ENCODE data around the gene PLXNB3.
A peak's percentile ranks its signal among the peaks of the same experiment; 100 is the strongest.

Gene PLXNB3

DNA sequence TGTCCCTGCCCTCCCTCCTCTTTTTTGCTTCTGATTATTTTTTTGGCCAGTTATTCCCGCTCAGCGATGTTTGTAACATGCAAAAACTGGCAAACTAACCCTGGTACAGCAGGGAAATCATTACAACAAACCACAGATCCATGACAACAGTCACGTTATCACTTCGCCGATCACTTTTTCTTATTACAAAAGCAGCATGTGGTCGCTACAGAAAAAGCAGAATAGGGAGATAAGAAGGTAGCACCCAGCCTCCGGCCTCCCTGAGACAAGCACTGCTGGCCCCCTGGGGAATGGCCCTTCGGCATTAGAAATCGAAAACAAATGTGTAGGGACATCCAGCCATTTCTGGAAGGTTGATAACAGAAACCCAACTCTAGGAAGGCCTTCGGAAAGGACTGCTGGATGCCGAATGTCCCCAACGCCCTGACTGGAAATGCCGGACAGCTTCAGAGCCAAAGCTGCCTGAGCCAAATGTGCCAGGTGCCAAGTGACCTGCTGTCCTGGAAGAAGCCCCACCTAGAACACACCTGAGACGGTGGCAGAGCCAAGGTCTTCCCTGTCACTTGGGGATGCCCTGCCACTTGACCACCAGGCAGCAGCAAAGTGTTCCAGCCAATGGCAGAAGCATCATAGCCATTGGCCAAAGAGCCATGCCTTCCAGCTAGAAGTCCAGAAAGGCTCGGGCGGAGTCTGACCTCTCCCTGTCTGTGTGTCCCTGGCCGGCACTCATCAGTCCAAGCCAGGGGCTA lies 27.2 kb downstream of the PLXNB3 start (continued):
- TF ChIP-seq, protein P1, sequence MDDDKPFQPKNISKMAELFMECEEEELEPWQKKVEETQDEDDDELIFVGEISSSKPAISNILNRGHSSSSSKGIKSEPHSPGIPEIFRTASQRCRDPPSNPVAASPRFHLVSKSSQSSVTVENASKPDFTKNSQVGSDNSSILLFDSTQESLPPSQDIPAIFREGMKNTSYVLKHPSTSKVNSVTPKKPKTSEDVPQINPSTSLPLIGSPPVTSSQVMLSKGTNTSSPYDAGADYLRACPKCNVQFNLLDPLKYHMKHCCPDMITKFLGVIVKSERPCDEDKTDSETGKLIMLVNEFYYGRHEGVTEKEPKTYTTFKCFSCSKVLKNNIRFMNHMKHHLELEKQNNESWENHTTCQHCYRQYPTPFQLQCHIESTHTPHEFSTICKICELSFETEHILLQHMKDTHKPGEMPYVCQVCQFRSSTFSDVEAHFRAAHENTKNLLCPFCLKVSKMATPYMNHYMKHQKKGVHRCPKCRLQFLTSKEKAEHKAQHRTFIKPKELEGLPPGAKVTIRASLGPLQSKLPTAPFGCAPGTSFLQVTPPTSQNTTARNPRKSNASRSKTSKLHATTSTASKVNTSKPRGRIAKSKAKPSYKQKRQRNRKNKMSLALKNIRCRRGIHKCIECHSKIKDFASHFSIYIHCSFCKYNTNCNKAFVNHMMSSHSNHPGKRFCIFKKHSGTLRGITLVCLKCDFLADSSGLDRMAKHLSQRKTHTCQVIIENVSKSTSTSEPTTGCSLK (tag by site-specific recombination; IDR thresholded peaks at IDR 0.05) = no peak
- TF ChIP-seq, protein P2, sequence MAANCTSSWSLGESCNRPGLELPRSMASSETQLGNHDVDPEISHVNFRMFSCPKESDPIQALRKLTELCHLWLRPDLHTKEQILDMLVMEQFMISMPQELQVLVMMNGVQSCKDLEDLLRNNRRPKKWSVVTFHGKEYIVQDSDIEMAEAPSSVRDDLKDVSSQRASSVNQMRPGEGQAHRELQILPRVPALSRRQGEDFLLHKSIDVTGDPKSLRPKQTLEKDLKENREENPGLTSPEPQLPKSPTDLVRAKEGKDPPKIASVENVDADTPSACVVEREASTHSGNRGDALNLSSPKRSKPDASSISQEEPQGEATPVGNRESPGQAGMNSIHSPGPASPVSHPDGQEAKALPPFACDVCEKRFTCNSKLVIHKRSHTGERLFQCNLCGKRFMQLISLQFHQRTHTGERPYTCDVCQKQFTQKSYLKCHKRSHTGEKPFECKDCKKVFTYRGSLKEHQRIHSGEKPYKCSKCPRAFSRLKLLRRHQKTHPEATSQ (tag by site-specific recombination; IDR thresholded peaks at IDR 0.05) = no peak
- TF ChIP-seq ZNF654 (tag by site-specific recombination; IDR thresholded peaks at IDR 0.05; ENCODE audit: low read depth) (no peak), ZNF548 (tag by site-specific recombination; IDR thresholded peaks at IDR 0.05) (no peak), TCF7L2 (IDR thresholded peaks at IDR 0.05; ENCODE audit: borderline replicate concordance, low read depth, low read length) (peak; percentile 43; the same call in 1 of the 2 replicates), ZNF214 (tag by site-specific recombination; IDR thresholded peaks at IDR 0.05; ENCODE audit: borderline replicate concordance) (no peak), ZNF792 (tag by site-specific recombination; IDR thresholded peaks at IDR 0.05) (no peak), ZNF174 (tag by site-specific recombination; IDR thresholded peaks at IDR 0.05) (no peak), ZNF211 (tag by site-specific recombination; IDR thresholded peaks at IDR 0.05; ENCODE audit: low read depth) (no peak), ZNF610 (tag by site-specific recombination; IDR thresholded peaks at IDR 0.05; ENCODE audit: borderline replicate concordance) (no peak), ZNF223 (tag by site-specific recombination; IDR thresholded peaks at IDR 0.05) (no peak), ZNF624 (tag by site-specific recombination; IDR thresholded peaks at IDR 0.05) (no peak), MYNN (tag by site-specific recombination; IDR thresholded peaks at IDR 0.05; ENCODE audit: borderline replicate concordance) (no peak), ZNF48 (tag by site-specific recombination; IDR thresholded peaks at IDR 0.05) (no peak), MEIS1 (CRISPR knock-in tag; IDR thresholded peaks at IDR 0.05; ENCODE audit: borderline replicate concordance) (no peak), ZSCAN23 (tag by site-specific recombination; IDR thresholded peaks at IDR 0.05) (no peak)
- TF ChIP-seq, protein P3, sequence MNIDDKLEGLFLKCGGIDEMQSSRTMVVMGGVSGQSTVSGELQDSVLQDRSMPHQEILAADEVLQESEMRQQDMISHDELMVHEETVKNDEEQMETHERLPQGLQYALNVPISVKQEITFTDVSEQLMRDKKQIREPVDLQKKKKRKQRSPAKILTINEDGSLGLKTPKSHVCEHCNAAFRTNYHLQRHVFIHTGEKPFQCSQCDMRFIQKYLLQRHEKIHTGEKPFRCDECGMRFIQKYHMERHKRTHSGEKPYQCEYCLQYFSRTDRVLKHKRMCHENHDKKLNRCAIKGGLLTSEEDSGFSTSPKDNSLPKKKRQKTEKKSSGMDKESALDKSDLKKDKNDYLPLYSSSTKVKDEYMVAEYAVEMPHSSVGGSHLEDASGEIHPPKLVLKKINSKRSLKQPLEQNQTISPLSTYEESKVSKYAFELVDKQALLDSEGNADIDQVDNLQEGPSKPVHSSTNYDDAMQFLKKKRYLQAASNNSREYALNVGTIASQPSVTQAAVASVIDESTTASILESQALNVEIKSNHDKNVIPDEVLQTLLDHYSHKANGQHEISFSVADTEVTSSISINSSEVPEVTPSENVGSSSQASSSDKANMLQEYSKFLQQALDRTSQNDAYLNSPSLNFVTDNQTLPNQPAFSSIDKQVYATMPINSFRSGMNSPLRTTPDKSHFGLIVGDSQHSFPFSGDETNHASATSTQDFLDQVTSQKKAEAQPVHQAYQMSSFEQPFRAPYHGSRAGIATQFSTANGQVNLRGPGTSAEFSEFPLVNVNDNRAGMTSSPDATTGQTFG (tag by site-specific recombination; IDR thresholded peaks at IDR 0.05; ENCODE audit: borderline replicate concordance) = no peak
- TF ChIP-seq, protein P4, sequence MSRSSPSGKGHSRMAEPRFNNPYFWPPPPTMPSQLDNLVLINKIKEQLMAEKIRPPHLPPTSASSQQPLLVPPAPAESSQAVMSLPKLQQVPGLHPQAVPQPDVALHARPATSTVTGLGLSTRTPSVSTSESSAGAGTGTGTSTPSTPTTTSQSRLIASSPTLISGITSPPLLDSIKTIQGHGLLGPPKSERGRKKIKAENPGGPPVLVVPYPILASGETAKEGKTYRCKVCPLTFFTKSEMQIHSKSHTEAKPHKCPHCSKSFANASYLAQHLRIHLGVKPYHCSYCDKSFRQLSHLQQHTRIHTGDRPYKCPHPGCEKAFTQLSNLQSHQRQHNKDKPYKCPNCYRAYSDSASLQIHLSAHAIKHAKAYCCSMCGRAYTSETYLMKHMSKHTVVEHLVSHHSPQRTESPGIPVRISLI (tag by site-specific recombination; IDR thresholded peaks at IDR 0.05) = no peak
- TF ChIP-seq, protein P5, sequence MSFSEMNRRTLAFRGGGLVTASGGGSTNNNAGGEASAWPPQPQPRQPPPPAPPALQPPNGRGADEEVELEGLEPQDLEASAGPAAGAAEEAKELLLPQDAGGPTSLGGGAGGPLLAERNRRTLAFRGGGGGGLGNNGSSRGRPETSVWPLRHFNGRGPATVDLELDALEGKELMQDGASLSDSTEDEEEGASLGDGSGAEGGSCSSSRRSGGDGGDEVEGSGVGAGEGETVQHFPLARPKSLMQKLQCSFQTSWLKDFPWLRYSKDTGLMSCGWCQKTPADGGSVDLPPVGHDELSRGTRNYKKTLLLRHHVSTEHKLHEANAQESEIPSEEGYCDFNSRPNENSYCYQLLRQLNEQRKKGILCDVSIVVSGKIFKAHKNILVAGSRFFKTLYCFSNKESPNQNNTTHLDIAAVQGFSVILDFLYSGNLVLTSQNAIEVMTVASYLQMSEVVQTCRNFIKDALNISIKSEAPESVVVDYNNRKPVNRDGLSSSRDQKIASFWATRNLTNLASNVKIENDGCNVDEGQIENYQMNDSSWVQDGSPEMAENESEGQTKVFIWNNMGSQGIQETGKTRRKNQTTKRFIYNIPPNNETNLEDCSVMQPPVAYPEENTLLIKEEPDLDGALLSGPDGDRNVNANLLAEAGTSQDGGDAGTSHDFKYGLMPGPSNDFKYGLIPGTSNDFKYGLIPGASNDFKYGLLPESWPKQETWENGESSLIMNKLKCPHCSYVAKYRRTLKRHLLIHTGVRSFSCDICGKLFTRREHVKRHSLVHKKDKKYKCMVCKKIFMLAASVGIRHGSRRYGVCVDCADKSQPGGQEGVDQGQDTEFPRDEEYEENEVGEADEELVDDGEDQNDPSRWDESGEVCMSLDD (tag by site-specific recombination; IDR thresholded peaks at IDR 0.05) = no peak
- TF ChIP-seq, protein P6, sequence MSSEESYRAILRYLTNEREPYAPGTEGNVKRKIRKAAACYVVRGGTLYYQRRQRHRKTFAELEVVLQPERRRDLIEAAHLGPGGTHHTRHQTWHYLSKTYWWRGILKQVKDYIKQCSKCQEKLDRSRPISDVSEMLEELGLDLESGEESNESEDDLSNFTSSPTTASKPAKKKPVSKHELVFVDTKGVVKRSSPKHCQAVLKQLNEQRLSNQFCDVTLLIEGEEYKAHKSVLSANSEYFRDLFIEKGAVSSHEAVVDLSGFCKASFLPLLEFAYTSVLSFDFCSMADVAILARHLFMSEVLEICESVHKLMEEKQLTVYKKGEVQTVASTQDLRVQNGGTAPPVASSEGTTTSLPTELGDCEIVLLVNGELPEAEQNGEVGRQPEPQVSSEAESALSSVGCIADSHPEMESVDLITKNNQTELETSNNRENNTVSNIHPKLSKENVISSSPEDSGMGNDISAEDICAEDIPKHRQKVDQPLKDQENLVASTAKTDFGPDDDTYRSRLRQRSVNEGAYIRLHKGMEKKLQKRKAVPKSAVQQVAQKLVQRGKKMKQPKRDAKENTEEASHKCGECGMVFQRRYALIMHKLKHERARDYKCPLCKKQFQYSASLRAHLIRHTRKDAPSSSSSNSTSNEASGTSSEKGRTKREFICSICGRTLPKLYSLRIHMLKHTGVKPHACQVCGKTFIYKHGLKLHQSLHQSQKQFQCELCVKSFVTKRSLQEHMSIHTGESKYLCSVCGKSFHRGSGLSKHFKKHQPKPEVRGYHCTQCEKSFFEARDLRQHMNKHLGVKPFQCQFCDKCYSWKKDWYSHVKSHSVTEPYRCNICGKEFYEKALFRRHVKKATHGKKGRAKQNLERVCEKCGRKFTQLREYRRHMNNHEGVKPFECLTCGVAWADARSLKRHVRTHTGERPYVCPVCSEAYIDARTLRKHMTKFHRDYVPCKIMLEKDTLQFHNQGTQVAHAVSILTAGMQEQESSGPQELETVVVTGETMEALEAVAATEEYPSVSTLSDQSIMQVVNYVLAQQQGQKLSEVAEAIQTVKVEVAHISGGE (tag by site-specific recombination; conservative IDR thresholded peaks at IDR 0.05; ENCODE audit: low read depth) = no peak
- TF ChIP-seq, protein P7, sequence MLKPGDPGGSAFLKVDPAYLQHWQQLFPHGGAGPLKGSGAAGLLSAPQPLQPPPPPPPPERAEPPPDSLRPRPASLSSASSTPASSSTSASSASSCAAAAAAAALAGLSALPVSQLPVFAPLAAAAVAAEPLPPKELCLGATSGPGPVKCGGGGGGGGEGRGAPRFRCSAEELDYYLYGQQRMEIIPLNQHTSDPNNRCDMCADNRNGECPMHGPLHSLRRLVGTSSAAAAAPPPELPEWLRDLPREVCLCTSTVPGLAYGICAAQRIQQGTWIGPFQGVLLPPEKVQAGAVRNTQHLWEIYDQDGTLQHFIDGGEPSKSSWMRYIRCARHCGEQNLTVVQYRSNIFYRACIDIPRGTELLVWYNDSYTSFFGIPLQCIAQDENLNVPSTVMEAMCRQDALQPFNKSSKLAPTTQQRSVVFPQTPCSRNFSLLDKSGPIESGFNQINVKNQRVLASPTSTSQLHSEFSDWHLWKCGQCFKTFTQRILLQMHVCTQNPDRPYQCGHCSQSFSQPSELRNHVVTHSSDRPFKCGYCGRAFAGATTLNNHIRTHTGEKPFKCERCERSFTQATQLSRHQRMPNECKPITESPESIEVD (tag by site-specific recombination; IDR thresholded peaks at IDR 0.05) = peak; percentile 52; the same call in 1 of the 2 replicates
